GM12872 (cell line): ENCODE measurements around the gene CGNL1.

ENCODE experiments used
- CTCF ChIP-seq: IDR thresholded peaks from 3 replicates; pipeline ENCODE4 v1.5.1; 2011; ENCODE audit warnings: low read depth, mild to moderate bottlenecking, low read length, moderate library complexity; ENCODE audit not compliant: insufficient read depth

The CGNL1 gene

GRCh38 chr15:57358571-57358970 is 17.7 kb upstream of the CGNL1 start:
- TF ChIP-seq CTCF = no peak

- no peak for TF ChIP-seq CTCF
Observed at GRCh38 chr15:57363661-57364060, 12.6 kb upstream of the CGNL1 start.

- 0 out of 3 replicates have a peak, but pooled peaks have one; percentile 10 for TF ChIP-seq CTCF
Observed at GRCh38 chr15:57364282-57365007, 11.9 kb upstream of the CGNL1 start.

GRCh38 chr15:57367556-57367955 is 8.7 kb upstream of the CGNL1 start:
- TF ChIP-seq CTCF = no peak

GRCh38 chr15:57370929-57371328 is 5.4 kb upstream of the CGNL1 start:
- no peak for TF ChIP-seq CTCF

- no peak for TF ChIP-seq CTCF
Observed at GRCh38 chr15:57373251-57373881, 2.9 kb upstream of the CGNL1 start.

GRCh38 chr15:57373882-57374276 is 2.4 kb upstream of the CGNL1 start:
- no peak for TF ChIP-seq CTCF
